Natural killer cell (primary cell): Measurements from ENCODE around the gene SLC8A1. TPM values are rescaled to one million over a fixed set of nuclear protein-coding genes. Genes with fewer than 3 reads are reported as not detected.

Experiments
- ATAC-seq, 3 donors: fragments of 150-1000 bp in 2 of 3; fragments of 200-7000 bp in 1 of 3; cut with Tn5 transposase; 1 replicate in 1 of 3; 2 replicates in 2 of 3; pipeline ENCODE4 v1.10.0; 2021; ENCODE audit warnings: mild to moderate bottlenecking in 2 of 3, moderate library complexity in 2 of 3
- DNase-seq, 2 donors: peaks; one replicate each; pipeline versions ENCODE4 v3.0.0 to v3.0.0-alpha.2; 2013 to 2021; ENCODE audit warnings: mixed read lengths in 1 of 2
- H3K27ac ChIP-seq: one replicate; pipeline ENCODE4 v1.5.1; 2013; ENCODE audit warnings: mild to moderate bottlenecking, low read length
- H3K27me3 ChIP-seq: one replicate; pipeline ENCODE4 v1.6.1; 2013; ENCODE audit warnings: low read length; ENCODE audit not compliant: control insufficient read depth, insufficient read depth
- H3K36me3 ChIP-seq: one replicate; pipeline ENCODE4 v1.6.1; 2013; ENCODE audit warnings: low read length; ENCODE audit not compliant: control insufficient read depth, insufficient read depth
- H3K4me1 ChIP-seq: one replicate; pipeline ENCODE4 v1.6.1; 2013; ENCODE audit warnings: low read length; ENCODE audit not compliant: control insufficient read depth, insufficient read depth
- H3K4me3 ChIP-seq: one replicate; pipeline ENCODE4 v1.5.1; 2013; ENCODE audit warnings: low read length
- H3K9me3 ChIP-seq: one replicate; pipeline ENCODE4 v1.6.1; 2013; ENCODE audit warnings: low read length; ENCODE audit not compliant: control insufficient read depth, insufficient read depth
- H3K27ac Mint-ChIP-seq, 2 donors: one replicate each; pipeline ENCODE4 v1.8.0; 2022; ENCODE audit warnings: mild to moderate bottlenecking in 2 of 2, mixed read lengths in 2 of 2, moderate library complexity in 1 of 2
- H3K27me3 Mint-ChIP-seq, 2 donors: one replicate each; pipeline ENCODE4 v1.8.0; 2022; ENCODE audit warnings: low read depth in 2 of 2, mixed read lengths in 2 of 2
- H3K36me3 Mint-ChIP-seq: one replicate; pipeline ENCODE4 v1.8.0; 2022; ENCODE audit warnings: mixed read lengths
- H3K4me1 Mint-ChIP-seq, 2 donors: one replicate each; pipeline ENCODE4 v1.8.0; 2022; ENCODE audit warnings: mixed read lengths in 2 of 2
- H3K4me3 Mint-ChIP-seq: one replicate; pipeline ENCODE4 v1.8.0; 2022; ENCODE audit warnings: mild to moderate bottlenecking, moderate library complexity, mixed read lengths
- H3K9me3 Mint-ChIP-seq, 2 donors: one replicate each; pipeline ENCODE4 v1.8.0; 2022; ENCODE audit warnings: mixed read lengths in 2 of 2
- WGBS: methylation state at CpG from one replicate; pipeline ENCODE4 v1.1.7; 2013; ENCODE audit warnings: missing lambda C conversion rate; ENCODE audit not compliant: insufficient coverage; 5-methylcytosine and 5-hydroxymethylcytosine counted together
- intact Hi-C: fragments of 100-400 bp; cut with micrococcal nuclease; formaldehyde crosslinking; loops from one replicate; pipeline ENCODE4 v1.14.2; 2022
- total RNA-seq, 4 donors: library from RNA; stranded (reverse); fragments of 120-200 nt in 1 of 4; gene quantifications; one replicate each; pipeline versions ENCODE4 v1.2.3 to v1.2.4, GENCODE V29; 2013 to 2022
- TF ChIP-seq, protein P1 (sequence below): fragments of 200-600 bp; IDR thresholded peaks from one replicate; pipeline ENCODE4 v1.8.0; 2022; ENCODE audit warnings: antibody characterized with exemption

SLC8A1 gene
- total RNA-seq, 3 donors from 2014 or later (not counting 1 experiment from before 2014, with no cell fraction given), result 1.4 to 4.7 (median 3.6) TPM

DNA sequence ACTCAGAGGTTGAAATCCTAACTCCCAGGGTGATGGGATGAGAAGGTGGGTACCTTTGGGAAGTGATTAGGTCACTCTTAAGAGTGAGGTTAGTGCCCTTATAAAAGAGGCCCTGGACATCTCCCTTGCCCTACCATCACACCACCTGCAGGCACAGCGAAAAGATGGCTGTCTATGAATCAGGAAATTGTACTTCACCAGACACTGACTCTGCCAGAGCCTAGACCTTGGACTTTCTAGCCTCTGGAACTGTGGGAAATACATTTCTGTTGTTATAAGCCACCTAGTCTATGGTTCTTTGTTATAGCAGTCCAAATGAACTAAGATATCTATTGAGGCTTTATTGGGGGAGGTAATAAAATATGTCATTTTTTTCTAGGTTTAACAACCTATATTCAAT lies 203.6 kb downstream of the SLC8A1 start:
- H3K4me3 Mint-ChIP-seq, result no peak overlapping the region
- DNase-seq, result no peak
- Histone ChIP-seq H3K4me1 (no peaks in the 10 kb centered on the region), H3K27me3 (no peaks in the 10 kb centered on the region), H3K4me3 (no peak overlapping the region), H3K27ac (no peak overlapping the region), H3K36me3 (no peaks in the 10 kb centered on the region), H3K9me3 (no peaks in the 10 kb centered on the region)
- H3K27ac Mint-ChIP-seq, result no peak overlapping the region
- ATAC-seq, result no peak
- no peaks in the 10 kb centered on the region for H3K4me1 Mint-ChIP-seq
- H3K27me3 Mint-ChIP-seq, result no peaks in the 10 kb centered on the region
- intact Hi-C loops, result no loop called here
- WGBS, result 77% methylated on average over 1 of the region's 1 CpG
- no peaks in the 10 kb centered on the region for H3K9me3 Mint-ChIP-seq
- TF ChIP-seq, protein P1, sequence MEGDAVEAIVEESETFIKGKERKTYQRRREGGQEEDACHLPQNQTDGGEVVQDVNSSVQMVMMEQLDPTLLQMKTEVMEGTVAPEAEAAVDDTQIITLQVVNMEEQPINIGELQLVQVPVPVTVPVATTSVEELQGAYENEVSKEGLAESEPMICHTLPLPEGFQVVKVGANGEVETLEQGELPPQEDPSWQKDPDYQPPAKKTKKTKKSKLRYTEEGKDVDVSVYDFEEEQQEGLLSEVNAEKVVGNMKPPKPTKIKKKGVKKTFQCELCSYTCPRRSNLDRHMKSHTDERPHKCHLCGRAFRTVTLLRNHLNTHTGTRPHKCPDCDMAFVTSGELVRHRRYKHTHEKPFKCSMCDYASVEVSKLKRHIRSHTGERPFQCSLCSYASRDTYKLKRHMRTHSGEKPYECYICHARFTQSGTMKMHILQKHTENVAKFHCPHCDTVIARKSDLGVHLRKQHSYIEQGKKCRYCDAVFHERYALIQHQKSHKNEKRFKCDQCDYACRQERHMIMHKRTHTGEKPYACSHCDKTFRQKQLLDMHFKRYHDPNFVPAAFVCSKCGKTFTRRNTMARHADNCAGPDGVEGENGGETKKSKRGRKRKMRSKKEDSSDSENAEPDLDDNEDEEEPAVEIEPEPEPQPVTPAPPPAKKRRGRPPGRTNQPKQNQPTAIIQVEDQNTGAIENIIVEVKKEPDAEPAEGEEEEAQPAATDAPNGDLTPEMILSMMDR, result no peak
- no peaks in the 10 kb centered on the region for H3K36me3 Mint-ChIP-seq

DNA sequence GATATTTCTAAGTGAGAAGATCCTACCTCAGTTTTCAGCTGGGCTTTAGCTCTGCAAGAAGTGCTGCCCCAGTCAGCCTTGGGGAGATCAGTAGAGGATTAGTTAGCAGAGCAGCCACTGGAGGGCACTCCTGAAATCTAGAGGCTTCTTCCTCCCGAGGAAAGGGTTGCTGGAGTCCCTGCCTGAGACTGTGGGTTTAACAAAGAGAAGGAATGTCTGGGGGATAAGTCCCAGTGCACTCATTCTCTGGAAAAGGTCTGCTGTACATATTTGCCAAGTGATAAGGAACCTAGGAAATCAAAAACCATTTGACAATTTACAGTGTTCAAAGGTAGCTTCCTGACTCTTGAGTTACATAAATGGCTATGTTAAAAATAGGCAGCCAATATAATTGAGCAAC lies 207.2 kb downstream of the SLC8A1 start:
- Mint-ChIP-seq H3K27me3 (no peaks in the 10 kb centered on the region), H3K9me3 (no peaks in the 10 kb centered on the region), H3K4me1 (no peaks in the 10 kb centered on the region), H3K27ac (no peak overlapping the region), H3K36me3 (no peaks in the 10 kb centered on the region), H3K4me3 (no peak overlapping the region)
- no peaks in the 10 kb centered on the region for H3K9me3 ChIP-seq
- intact Hi-C loops, result no loop called here
- DNase-seq (peak in 1 of 2 donors; percentile 3), ATAC-seq (no peak)
- no peak overlapping the region for H3K27ac ChIP-seq
- H3K36me3 ChIP-seq, result no peaks in the 10 kb centered on the region
- H3K4me3 ChIP-seq, result no peak overlapping the region
- H3K4me1 ChIP-seq, result no peaks in the 10 kb centered on the region
- TF ChIP-seq, protein P1, result no peak
- WGBS, result 0% methylated on average over 1 of the region's 1 CpG
- H3K27me3 ChIP-seq, result no peaks in the 10 kb centered on the region

DNA sequence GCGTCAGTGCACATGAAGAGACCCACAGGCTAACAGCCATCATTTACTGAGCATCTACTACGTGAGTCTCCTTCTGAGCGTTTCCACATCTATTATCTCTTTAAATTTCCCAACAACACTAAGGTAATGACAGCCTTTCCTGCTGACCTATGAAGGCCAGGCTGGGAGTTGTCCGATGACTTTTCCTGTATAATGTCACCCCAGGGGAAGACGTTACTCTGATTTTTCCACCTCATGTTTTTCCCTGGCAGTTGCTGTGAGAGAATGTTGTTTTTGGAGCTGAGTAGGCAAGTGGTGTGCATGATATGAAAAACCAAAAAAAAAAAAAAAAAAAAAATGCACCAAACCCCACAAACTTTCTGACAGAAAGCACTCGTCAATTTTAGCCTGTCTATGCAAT lies 207.6 kb downstream of the SLC8A1 start:
- no peak overlapping the region for H3K27ac Mint-ChIP-seq
- no peak for DNase-seq
- no peak for ATAC-seq
- no peaks in the 10 kb centered on the region for H3K4me1 ChIP-seq
- no peaks in the 10 kb centered on the region for H3K36me3 ChIP-seq
- no peaks in the 10 kb centered on the region for H3K27me3 ChIP-seq
- H3K27ac ChIP-seq, result no peak overlapping the region
- H3K4me3 Mint-ChIP-seq, result no peak overlapping the region
- WGBS, result 81% methylated on average over 6 of the region's 6 CpGs
- H3K4me3 ChIP-seq, result no peak overlapping the region
- no peaks in the 10 kb centered on the region for H3K9me3 Mint-ChIP-seq
- TF ChIP-seq, protein P1, result no peak
- no peaks in the 10 kb centered on the region for H3K9me3 ChIP-seq
- no peaks in the 10 kb centered on the region for H3K4me1 Mint-ChIP-seq
- no peaks in the 10 kb centered on the region for H3K36me3 Mint-ChIP-seq
- H3K27me3 Mint-ChIP-seq, result no peaks in the 10 kb centered on the region
- intact Hi-C loops, result no loop called here

DNA sequence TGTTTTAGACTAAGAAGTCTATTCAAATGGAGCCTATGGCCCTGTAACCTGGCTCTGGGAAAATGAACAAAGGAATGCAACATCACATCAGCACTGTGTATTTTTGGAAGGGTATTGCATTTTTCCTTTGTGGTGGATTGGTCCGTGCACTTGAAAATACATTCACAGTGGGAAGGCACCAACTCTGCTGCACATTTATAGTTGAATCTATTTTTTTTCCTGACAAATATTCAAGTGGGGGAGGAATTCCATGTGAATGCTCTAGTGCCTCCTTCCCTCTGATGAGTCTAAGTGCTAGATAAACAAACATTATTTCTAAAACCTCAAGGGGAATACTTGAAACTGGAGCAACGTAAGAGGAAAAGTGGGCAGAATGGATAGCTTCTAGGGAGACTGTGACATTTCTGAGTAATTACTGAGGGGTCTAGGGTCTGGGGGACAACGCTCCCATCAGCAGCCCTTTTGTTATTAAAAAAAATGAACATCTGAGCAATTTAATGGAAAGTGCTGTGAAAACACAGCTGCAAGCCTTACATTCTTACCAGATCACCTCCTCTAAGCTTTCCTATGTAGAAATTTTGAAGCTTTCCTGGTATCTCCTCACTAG lies 208.2 kb downstream of the SLC8A1 start:
- no peak overlapping the region for H3K4me3 ChIP-seq
- H3K27ac Mint-ChIP-seq, result no peak overlapping the region
- H3K36me3 Mint-ChIP-seq, result no peaks in the 10 kb centered on the region
- H3K4me3 Mint-ChIP-seq, result no peak overlapping the region
- DNase-seq, result no peak
- no peaks in the 10 kb centered on the region for H3K4me1 ChIP-seq
- WGBS, result 72% methylated on average over 3 of the region's 3 CpGs
- H3K9me3 ChIP-seq, result no peaks in the 10 kb centered on the region
- no peaks in the 10 kb centered on the region for H3K36me3 ChIP-seq
- H3K27me3 ChIP-seq, result no peaks in the 10 kb centered on the region
- no peaks in the 10 kb centered on the region for H3K4me1 Mint-ChIP-seq
- no peaks in the 10 kb centered on the region for H3K9me3 Mint-ChIP-seq
- intact Hi-C loops, result no loop called here
- H3K27ac ChIP-seq, result no peak overlapping the region
- no peak for ATAC-seq
- TF ChIP-seq, protein P1, result no peak
- H3K27me3 Mint-ChIP-seq, result no peaks in the 10 kb centered on the region
